Measurements from ENCODE around the gene FRYL. TPM values are rescaled to one million over a fixed set of nuclear protein-coding genes. Genes with fewer than 3 reads are reported as not detected.
"Not testable (repeated sequence)": the region's sequence is repeated elsewhere in the genome, so short reads cannot be mapped to it uniquely, and the experiment has no call there.

Gene FRYL
- 32.2 and 44.0 TPM in 2 replicates for total RNA-seq

- peak within 1 kb of the TSS; percentile 77 for H3K4me3 ChIP-seq (ENCODE audit: low read depth, low read length)
- DNase-seq (ENCODE audit: low read depth): peak; percentile 100
- no peak for TF ChIP-seq CTCF (IDR thresholded peaks at IDR 0.05; ENCODE audit: insufficient read depth, low read depth, low read length)
These were observed at the start of gene FRYL for GRCh38 chr4:48779998-48780864. FRYL (minus strand) TSS chr4:48780279; CDS start chr4:48634410, 145,869 bp downstream.

- TF ChIP-seq CTCF (IDR thresholded peaks at IDR 0.05; ENCODE audit: insufficient read depth, low read depth, low read length): no peak
- no peak overlapping the region for H3K4me3 ChIP-seq (ENCODE audit: low read depth, low read length)
- no peak for DNase-seq (ENCODE audit: low read depth)
These were observed 47.5 kb upstream of the FRYL start for GRCh38 chr4:48827622-48828021.

- not testable (repeated sequence) for H3K4me3 ChIP-seq (ENCODE audit: low read depth, low read length)
These were observed 41.4 kb upstream of the FRYL start for GRCh38 chr4:48821431-48821830.

GRCh38 chr4:48816971-48817370, 36.9 kb upstream of the FRYL start:
- DNase-seq (ENCODE audit: low read depth): no peak
- no peak overlapping the region for H3K4me3 ChIP-seq (ENCODE audit: low read depth, low read length)
- TF ChIP-seq CTCF (IDR thresholded peaks at IDR 0.05; ENCODE audit: insufficient read depth, low read depth, low read length): no peak

More at GRCh38 chr4:48821431-48821830, 41.4 kb upstream of the FRYL start:
- not testable (repeated sequence) for DNase-seq (ENCODE audit: low read depth)

- not testable (repeated sequence) for DNase-seq (ENCODE audit: low read depth); H3K4me3 ChIP-seq (ENCODE audit: low read depth, low read length)
These were observed 36.2 kb upstream of the FRYL start for GRCh38 chr4:48816297-48816696.

GRCh38 chr4:48815483-48815882, 35.4 kb upstream of the FRYL start:
- no peak overlapping the region for H3K4me3 ChIP-seq (ENCODE audit: low read depth, low read length)
- TF ChIP-seq CTCF (IDR thresholded peaks at IDR 0.05; ENCODE audit: insufficient read depth, low read depth, low read length): no peak
- no peak for DNase-seq (ENCODE audit: low read depth)

GRCh38 chr4:48813964-48814363, 33.9 kb upstream of the FRYL start:
- no peak for DNase-seq (ENCODE audit: low read depth)
- H3K4me3 ChIP-seq (ENCODE audit: low read depth, low read length): no peak overlapping the region
- TF ChIP-seq CTCF (IDR thresholded peaks at IDR 0.05; ENCODE audit: insufficient read depth, low read depth, low read length): no peak

- TF ChIP-seq CTCF (IDR thresholded peaks at IDR 0.05; ENCODE audit: insufficient read depth, low read depth, low read length): no peak
- no peak overlapping the region for H3K4me3 ChIP-seq (ENCODE audit: low read depth, low read length)
- no peak for DNase-seq (ENCODE audit: low read depth)
These were observed 32.8 kb upstream of the FRYL start for GRCh38 chr4:48812866-48813265.
